Lung (tissue), 12 donors: Measurements from ENCODE around the gene ZNF653. TPM values are rescaled to one million over a fixed set of nuclear protein-coding genes. Genes with fewer than 3 reads are reported as not detected.

Experiments
- ATAC-seq: fragments of 200-7000 bp; cut with Tn5 transposase; one replicate; pipeline ENCODE4 v1.9.1; 2020; ENCODE audit warnings: moderate number of reproducible peaks; ENCODE audit not compliant: insufficient read depth, low FRiP score
- DNase-seq, 3 donors: peaks; one replicate each; pipeline ENCODE4 v3.0.0-alpha.2; 2013 to 2017
- H3K27ac ChIP-seq, 2 donors: one replicate each; pipeline ENCODE4 v1.5.1; 2013; ENCODE audit warnings: mild to moderate bottlenecking in 2 of 2, moderate library complexity in 2 of 2, control low read depth in 1 of 2, inconsistent platforms in 1 of 2, low read depth in 1 of 2, low read length in 1 of 2
- H3K27me3 ChIP-seq, 3 donors: one replicate each; pipeline ENCODE4 v1.5.1; 2013; ENCODE audit warnings: low read length in 2 of 3; ENCODE audit not compliant: control insufficient read depth in 3 of 3, insufficient read depth in 3 of 3
- H3K36me3 ChIP-seq, 4 donors: one replicate each; pipeline ENCODE4 v1.5.1; 2013; ENCODE audit warnings: low read length in 4 of 4, mild to moderate bottlenecking in 1 of 4, moderate library complexity in 1 of 4; ENCODE audit not compliant: control insufficient read depth in 4 of 4, insufficient read depth in 4 of 4
- H3K4me1 ChIP-seq, 5 donors: one replicate each; pipeline ENCODE4 v1.5.1; 2013; ENCODE audit warnings: low read length in 5 of 5, mild to moderate bottlenecking in 2 of 5, moderate library complexity in 1 of 5; ENCODE audit not compliant: control insufficient read depth in 5 of 5, insufficient read depth in 5 of 5
- H3K4me3 ChIP-seq: one replicate; pipeline ENCODE4 v1.5.1; 2013; ENCODE audit warnings: mild to moderate bottlenecking, control low read depth, moderate library complexity
- H3K9ac ChIP-seq, 2 donors: one replicate each; pipeline ENCODE4 v1.5.1; 2013; ENCODE audit warnings: low read length in 2 of 2, control low read depth in 1 of 2; ENCODE audit not compliant: insufficient read depth in 1 of 2
- H3K9me3 ChIP-seq, 4 donors: one replicate each; pipeline ENCODE4 v1.5.1; 2013; ENCODE audit warnings: low read length in 3 of 4, mild to moderate bottlenecking in 1 of 4, moderate library complexity in 1 of 4; ENCODE audit not compliant: control insufficient read depth in 4 of 4, insufficient read depth in 3 of 4
- CTCF ChIP-seq: IDR thresholded peaks from 2 replicates; pipeline ENCODE4 v1.5.1; 2012; ENCODE audit warnings: mild to moderate bottlenecking; ENCODE audit errors: control extremely low read depth, extremely low read depth
- WGBS, 2 donors: extraction: QIAGEN DNeasy Blood & Tissue Kit; methylation state at CpG; one replicate each; pipeline ENCODE4 v1.1.7; 2013; 5-methylcytosine and 5-hydroxymethylcytosine counted together
- polyA plus RNA-seq, 2 donors: library from polyadenylated mRNA; stranded (reverse); fragments of 200-250 nt; gene quantifications; one replicate each; pipeline ENCODE4 v1.2.1, GENCODE V29; 2013
- total RNA-seq, 2 donors: library from RNA; depleted of rRNA in 1 of 2; stranded (reverse); fragments of >200 nt in 1 of 2; gene quantifications; one replicate each; pipeline ENCODE4 v1.2.1, GENCODE V29; 2014 to 2021
- donor health status: control.
- donor health status: control.
- donor health status: Bipolar disorder and iron deficiency.
- donor health status: healthy.
- donor health status: DM: yes; HTN: yes; CAD: no.

The ZNF653 gene
- total and polyA plus RNA-seq, 4 donors: 5.4 to 12.9 (median 9.0) TPM

- Histone ChIP-seq H3K9ac (no peak overlapping the region), H3K4me3 (no peak overlapping the region), H3K9me3 (no peaks in the 10 kb centered on the region), H3K36me3 (peaks cover 11 to 72% (median 17%) of the 10 kb centered on the region in 4 donors), H3K4me1 (no peaks in the 10 kb centered on the region), H3K27ac (no peak overlapping the region), H3K27me3 (no peaks in the 10 kb centered on the region)
- ATAC-seq (no peak), DNase-seq (no peak)
- TF ChIP-seq CTCF: no peak
- WGBS, 2 donors: 89 to 95% methylated on average over 12 to 14 of the region's 14 CpGs
Observed at GRCh38 chr19:11446271-11446651, 59.4 kb downstream of the ZNF653 start.

GRCh38 chr19:11445141-11445540 is 60.5 kb downstream of the ZNF653 start:
- Histone ChIP-seq H3K36me3 (peaks cover 14 to 71% (median 22%) of the 10 kb centered on the region in 4 donors), H3K27ac (no peak overlapping the region), H3K9ac (no peak overlapping the region), H3K4me3 (no peak overlapping the region), H3K4me1 (no peaks in the 10 kb centered on the region), H3K9me3 (no peaks in the 10 kb centered on the region), H3K27me3 (no peaks in the 10 kb centered on the region)
- DNase-seq: no peak
- no peak for ATAC-seq
- TF ChIP-seq CTCF: no peak
- WGBS, 2 donors: 93% methylated on average over 13 of the region's 13 CpGs

- peaks cover 11 to 68% (median 23%) of the 10 kb centered on the region in 4 donors for H3K36me3 ChIP-seq
- no peak overlapping the region for H3K27ac ChIP-seq
- no peak overlapping the region for H3K4me3 ChIP-seq
- H3K27me3 ChIP-seq: no peaks in the 10 kb centered on the region
- H3K9me3 ChIP-seq: no peaks in the 10 kb centered on the region
- no peak for ATAC-seq
- H3K4me1 ChIP-seq: no peaks in the 10 kb centered on the region
- TF ChIP-seq CTCF: no peak
- H3K9ac ChIP-seq: no peak overlapping the region
- 83 to 90% methylated on average over 5 of the region's 5 CpGs for WGBS, 2 donors
- no peak for DNase-seq
Observed at GRCh38 chr19:11444059-11444458, 61.6 kb downstream of the ZNF653 start.

GRCh38 chr19:11437955-11438354 is 67.7 kb downstream of the ZNF653 start:
- Histone ChIP-seq H3K4me1 (peaks cover 0 to 14% (median 7%) of the 10 kb centered on the region in 5 donors), H3K9me3 (no peaks in the 10 kb centered on the region), H3K27ac (no peak overlapping the region), H3K27me3 (no peaks in the 10 kb centered on the region), H3K36me3 (peaks cover 10 to 41% (median 34%) of the 10 kb centered on the region in 4 donors), H3K4me3 (no peak overlapping the region), H3K9ac (no peak overlapping the region)
- no peak for TF ChIP-seq CTCF
- 94 to 98% methylated on average over 9 of the region's 9 CpGs for WGBS, 2 donors
- no peak for ATAC-seq
- no peak for DNase-seq
